Cortex of kidney (tissue), 1 donor: ENCODE results near the gene PDF.
"Not testable (repeated sequence)": the region's sequence is repeated elsewhere in the genome, so short reads cannot be mapped to it uniquely, and the experiment has no call there.

Experiments used
- DNase-seq: peaks from one replicate; lab custom pipeline; 2025; lab: John Stamatoyannopoulos, UW

PDF gene, protein sequence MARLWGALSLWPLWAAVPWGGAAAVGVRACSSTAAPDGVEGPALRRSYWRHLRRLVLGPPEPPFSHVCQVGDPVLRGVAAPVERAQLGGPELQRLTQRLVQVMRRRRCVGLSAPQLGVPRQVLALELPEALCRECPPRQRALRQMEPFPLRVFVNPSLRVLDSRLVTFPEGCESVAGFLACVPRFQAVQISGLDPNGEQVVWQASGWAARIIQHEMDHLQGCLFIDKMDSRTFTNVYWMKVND

DNA sequence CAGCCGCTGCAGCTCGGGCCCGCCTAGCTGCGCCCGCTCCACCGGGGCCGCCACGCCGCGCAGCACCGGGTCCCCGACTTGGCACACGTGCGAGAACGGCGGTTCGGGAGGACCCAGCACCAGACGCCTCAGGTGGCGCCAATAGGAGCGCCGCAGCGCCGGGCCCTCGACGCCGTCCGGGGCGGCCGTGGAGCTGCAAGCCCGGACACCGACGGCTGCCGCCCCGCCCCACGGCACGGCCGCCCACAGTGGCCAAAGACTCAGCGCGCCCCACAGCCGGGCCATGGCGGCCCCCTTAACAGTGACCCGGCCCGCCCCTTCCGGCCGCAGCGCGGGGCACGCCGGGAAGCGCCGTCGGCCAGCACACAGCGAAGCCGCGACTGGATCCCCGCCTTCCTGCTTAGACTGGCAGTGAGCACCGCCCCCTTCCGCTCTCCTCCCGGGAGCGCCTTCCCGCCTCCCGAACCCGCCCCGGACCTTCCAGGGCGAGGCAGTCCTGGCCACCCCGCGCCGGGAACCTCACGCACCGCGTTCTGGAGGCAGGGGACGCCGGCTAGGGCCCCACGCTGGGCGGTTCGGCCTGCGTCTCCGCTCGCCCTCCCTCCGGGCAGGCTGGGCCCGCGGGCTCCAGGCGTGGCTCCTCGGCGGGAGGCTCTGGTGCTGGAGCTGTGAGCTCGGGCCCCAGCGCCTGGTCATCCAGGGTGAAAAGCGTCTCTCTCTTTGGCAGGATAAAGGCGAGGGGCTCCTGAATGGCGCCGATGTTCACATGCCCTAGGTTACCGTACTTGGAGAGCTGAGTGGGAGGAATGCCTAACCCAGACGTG lies at the start of gene PDF:
Gene PDF (minus strand): TSS at position 303 of the 824 bp plus-strand sequence. CDS start 18 bp downstream, at position 285.
- peak; percentile 73 for DNase-seq

- DNase-seq = no peak
Observed at GRCh38 chr16:69378760-69379159, 48.4 kb upstream of the PDF start.

GRCh38 chr16:69378036-69378435 lies 47.6 kb upstream of the PDF start:
- DNase-seq = no peak

GRCh38 chr16:69376393-69377059 lies 46.1 kb upstream of the PDF start:
- DNase-seq = no peak

DNA sequence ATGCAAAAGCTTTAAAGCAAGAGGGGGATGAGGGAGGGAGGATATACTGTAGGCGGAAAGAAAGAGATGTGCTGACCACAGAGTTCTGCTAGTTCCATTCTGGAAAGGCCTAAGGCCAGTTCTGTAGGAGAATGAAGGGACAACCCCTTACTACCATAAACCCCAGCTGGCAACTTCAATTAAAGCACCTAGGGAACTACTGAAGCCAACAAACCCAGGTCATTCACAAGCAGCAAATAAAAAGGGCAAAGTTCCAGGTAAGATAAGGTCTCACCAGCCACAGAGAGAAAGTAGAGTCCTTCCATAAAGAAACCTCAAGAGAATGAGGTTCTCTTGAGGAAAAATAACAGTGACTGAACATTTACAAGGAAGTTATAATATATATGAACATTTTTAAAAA lies 42.6 kb upstream of the PDF start:
- DNase-seq = no peak

DNA sequence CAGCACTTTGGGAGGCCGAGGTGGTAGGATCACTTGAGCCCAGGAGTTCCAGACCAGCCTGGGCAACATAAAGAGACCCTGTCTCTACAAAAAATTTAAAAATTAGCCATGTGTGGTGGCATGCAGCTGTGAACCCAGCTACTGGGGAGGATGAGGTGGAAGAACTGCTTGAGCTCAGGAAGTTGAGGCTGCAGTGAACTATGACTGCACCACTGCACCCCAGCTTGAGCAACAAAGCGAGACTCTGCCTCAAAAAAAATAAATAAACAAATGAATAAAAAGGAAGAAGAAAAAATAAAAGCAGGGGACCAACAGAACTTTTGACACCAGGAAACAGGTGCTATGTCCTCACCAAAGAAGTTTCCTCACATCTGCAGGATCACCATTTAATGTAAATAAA lies 41.2 kb upstream of the PDF start:
- no peak for DNase-seq

DNA sequence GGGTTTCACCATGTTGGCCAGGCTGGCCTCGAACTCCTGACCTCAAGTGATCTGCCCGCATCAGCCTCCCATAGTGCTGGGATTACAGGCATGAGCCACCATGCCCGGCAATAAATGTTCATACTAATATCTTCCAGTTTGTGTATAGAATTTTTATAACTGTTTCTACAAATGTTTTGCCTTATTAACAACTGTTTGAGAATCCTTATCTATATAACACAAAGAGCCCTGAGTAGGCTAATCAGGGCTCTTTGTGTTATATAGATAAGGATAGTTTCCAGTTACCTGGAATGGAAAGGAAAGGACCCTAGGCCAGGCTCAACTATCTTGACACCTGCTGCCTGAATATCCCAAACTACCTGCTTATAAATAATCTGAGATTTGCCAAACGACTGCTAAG lies 38.5 kb upstream of the PDF start:
- DNase-seq = no peak

GRCh38 chr16:69367980-69368379 lies 37.6 kb upstream of the PDF start:
- no peak for DNase-seq

- no peak for DNase-seq
Observed at GRCh38 chr16:69366431-69366830, 36.0 kb upstream of the PDF start.

DNA sequence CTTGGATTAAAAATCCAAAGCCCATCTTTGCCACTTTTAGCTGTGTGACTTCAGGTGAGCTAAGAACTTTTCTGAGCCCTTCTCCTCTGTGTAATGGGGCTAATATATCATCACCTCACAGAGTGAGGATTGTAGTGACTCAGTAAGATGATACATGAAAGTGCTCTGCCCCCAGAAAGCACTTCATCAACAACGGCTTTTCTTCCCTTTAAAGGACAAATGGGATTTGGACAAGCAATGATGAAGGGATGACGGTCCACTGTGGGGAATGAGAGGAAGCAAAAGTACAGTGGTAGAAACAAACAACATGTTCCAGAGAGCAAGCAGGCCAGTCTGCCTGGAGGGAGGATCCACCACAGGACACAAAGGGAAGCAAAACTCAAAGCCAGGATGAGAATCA lies 35.5 kb upstream of the PDF start:
- no peak for DNase-seq

DNA sequence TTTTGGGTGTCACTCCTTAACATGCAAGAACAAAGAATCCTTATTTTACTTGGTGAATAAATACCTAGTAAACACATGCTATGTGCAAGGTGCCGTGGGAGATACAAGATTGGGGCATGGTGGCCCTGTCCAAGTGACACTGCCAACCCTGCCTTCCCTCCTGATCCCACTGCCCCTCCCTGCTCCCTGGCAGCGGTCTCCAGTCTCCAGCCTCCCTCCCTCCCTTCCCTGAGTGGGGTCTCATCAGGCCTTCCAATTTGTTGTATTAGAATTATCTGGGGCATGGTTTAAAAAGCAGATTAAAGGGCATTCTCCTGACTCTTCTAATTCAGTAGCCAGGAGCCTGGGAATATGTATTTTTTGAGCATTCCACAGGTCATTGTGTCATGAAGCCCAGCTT lies 33.7 kb upstream of the PDF start:
- DNase-seq = no peak

DNA sequence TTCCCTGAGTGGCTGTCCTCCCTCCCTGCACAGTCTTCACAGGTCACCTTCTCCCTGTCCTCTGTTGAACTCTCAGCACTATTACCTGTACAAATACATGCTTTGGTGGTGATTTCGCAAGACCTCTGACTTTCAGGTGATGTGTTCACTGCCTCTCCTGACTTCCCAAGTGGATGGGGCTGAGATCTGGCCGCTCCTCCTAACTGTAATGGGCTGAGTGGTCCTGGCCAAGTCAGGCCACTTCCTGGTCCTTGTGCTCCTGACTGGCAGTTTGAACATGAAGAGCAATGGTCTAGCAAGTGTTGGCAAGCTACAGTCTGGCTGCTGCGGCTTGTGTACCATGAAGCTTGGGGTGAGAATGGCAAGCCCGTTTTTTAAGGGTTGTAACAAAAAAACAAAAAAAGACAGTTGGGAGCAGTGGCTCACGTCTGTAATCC lies 32.9 kb upstream of the PDF start:
- DNase-seq = no peak

DNA sequence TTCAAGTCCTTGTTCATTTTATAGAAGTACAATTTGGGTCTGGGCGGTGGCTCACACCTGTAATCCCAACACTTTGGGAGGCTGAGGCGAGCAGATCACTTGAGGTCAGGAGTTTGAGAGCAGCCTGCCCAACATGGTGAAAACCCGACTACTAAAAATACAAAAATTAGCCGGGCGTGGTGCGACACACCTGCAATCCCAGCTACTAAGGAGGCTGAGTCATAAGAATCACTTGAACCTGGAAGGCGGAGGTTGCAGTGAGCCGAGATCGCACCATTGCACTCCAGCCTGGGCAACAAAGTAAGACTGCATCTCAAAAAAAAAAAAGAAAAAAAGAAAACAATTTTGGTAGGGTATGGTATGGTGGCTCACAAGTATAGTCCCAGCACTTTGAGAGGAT lies 29.7 kb upstream of the PDF start:
- not testable (repeated sequence) for DNase-seq

DNA sequence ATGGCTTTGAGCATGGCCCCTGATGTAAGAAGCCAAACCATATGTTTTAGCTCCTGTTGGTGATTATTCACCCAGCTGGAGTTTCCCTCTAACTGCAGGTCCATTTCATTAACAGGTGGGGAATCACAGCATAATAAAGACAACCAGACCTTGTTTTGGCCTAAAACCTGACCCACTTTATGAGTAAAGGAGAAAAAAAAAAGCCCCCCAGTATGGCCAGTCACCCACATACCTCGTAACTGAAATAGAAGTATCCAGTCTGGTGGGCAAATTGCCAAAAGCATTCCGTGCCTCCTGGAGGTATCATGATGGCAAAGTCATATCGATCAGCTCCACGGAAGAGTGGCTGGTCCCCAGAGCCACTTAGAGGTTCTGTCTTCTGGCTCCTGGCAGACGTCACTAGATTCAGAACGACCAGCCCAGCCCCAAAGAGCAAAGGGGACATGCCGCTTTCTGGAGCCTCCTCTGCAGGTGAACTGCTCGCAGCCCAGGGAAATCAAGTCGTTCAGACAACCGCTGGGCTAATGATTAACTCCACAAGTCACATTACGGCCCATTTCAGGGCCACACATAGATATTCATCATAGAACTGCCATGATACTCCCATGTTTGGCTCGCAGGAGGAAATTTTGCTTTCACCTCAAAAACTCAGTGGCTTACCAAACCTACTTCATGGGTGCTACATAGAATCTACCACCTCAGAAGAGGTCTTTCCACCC lies 21.1 kb upstream of the PDF start, which contains the start of gene TMED6:
Gene TMED6 (minus strand): TSS at position 478 of the 719 bp plus-strand sequence. CDS start 33 bp downstream, at position 445.
- no peak for DNase-seq

GRCh38 chr16:69350536-69351133 lies 20.2 kb upstream of the PDF start:
- DNase-seq = no peak

DNA sequence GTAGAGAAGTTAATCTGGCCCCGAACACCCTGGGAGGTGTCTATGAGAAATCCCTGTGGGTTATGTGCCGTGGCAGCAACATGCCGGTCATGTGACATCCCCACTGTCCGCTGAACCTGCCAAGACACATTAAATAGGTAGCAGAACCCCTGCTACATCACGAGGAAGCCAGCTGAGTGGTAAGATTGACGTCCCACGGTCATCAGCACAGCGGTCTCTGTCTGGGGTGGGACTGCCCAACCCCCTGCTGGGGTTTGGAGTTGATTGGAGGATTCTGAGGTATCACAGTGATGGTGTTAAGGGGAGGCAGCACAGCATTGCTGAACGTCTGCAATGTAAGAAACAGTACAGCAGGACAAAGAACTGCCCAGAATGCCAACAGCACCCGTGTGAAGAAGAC lies 19.1 kb upstream of the PDF start:
- no peak for DNase-seq

GRCh38 chr16:69348222-69348621 lies 17.8 kb upstream of the PDF start:
- no peak for DNase-seq

- no peak for DNase-seq
Observed at GRCh38 chr16:69346683-69347082, 16.3 kb upstream of the PDF start.

DNA sequence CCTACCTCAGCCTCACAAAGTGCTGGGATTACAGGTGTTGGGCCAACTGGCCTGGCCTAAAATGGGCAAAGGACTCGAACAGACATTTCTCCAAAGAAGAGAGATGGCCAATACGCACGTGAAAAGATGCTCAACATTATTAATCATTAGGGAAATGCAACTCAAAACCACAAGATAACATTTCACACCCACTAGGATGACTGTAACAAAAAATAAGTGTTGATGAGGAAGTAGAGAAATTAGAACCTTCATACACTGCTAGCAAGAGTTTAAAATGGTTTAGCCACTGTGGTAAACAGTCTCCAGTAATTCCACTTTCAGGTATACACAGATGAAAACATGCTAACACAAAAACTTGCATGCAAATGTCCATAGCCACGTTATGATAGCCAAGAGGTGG lies 15.5 kb upstream of the PDF start:
- DNase-seq = no peak

DNA sequence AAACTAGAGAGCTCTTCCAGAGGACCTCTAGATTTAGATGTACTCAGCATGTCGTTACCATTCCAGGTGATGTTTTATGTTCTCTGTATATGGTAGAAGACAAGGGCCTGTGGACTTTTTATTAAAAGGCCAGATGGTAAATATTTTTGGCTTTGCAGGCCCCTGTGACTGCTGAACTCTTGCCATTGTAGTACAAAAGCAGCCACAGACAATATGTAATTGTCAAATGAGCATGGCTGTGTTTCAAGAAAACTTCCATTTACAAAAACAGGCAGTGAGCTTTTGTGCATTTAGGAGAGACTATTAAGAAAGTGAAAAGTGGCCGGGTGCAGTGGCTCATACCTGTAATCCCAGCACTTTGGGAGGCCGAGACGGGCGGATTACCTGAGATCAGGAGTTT lies 13.8 kb upstream of the PDF start:
- DNase-seq = no peak

- no peak for DNase-seq
Observed at GRCh38 chr16:69340095-69340644, 9.8 kb upstream of the PDF start.
